Stimulated activated naive CD8-positive, alpha-beta T cell treated with anti-CD3 and anti-CD28 coated beads, Interleukin-15, Interleukin-2, amounts not matched to agents 100 ng/mL and 50 ng/mL, for 24 hours (primary cell): ENCODE measurements around the gene NUDT22.
"Not testable (repeated sequence)": the region's sequence is repeated elsewhere in the genome, so short reads cannot be mapped to it uniquely, and the experiment has no call there.

Source experiments
- H3K27ac Mint-ChIP-seq: one replicate; pipeline ENCODE4 v1.8.0; 2021; ENCODE audit warnings: mild to moderate bottlenecking, mixed read lengths
- H3K27me3 Mint-ChIP-seq: one replicate; pipeline ENCODE4 v1.8.0; 2021; ENCODE audit warnings: mixed read lengths
- H3K36me3 Mint-ChIP-seq: one replicate; pipeline ENCODE4 v1.8.0; 2021; ENCODE audit warnings: low read depth, mixed read lengths
- H3K4me1 Mint-ChIP-seq: one replicate; pipeline ENCODE4 v1.8.0; 2021; ENCODE audit warnings: low read depth, mixed read lengths
- H3K4me3 Mint-ChIP-seq: one replicate; pipeline ENCODE4 v1.8.0; 2021; ENCODE audit warnings: mild to moderate bottlenecking, mixed read lengths
- H3K9me3 Mint-ChIP-seq: one replicate; pipeline ENCODE4 v1.8.0; 2021; ENCODE audit warnings: mixed read lengths

Gene NUDT22

GRCh38 chr11:64240435-64241240 lies 14.6 kb downstream of the NUDT22 start, which contains the start of gene FKBP2:
TSS of gene FKBP2 (plus strand) at chr11:64241095. CDS start at chr11:64242388, 1,293 bp downstream.
- H3K27ac Mint-ChIP-seq: peak within 1 kb of the TSS; percentile 97
- peaks cover 13% of the 10 kb centered on the region for H3K36me3 Mint-ChIP-seq
- H3K9me3 Mint-ChIP-seq: no peaks in the 10 kb centered on the region
- H3K27me3 Mint-ChIP-seq: no peaks in the 10 kb centered on the region
- peaks cover 34% of the 10 kb centered on the region for H3K4me1 Mint-ChIP-seq
- peak within 1 kb of the TSS; percentile 93 for H3K4me3 Mint-ChIP-seq

GRCh38 chr11:64241241-64241490 lies 15.1 kb downstream of the NUDT22 start:
- peak overlapping the region; percentile 93 for H3K4me3 Mint-ChIP-seq
- no peaks in the 10 kb centered on the region for H3K27me3 Mint-ChIP-seq
- peak overlapping the region; percentile 97 for H3K27ac Mint-ChIP-seq
- H3K36me3 Mint-ChIP-seq: peaks cover 13% of the 10 kb centered on the region
- peaks cover 34% of the 10 kb centered on the region for H3K4me1 Mint-ChIP-seq
- no peaks in the 10 kb centered on the region for H3K9me3 Mint-ChIP-seq

GRCh38 chr11:64241491-64242374 lies 15.7 kb downstream of the NUDT22 start:
- no peaks in the 10 kb centered on the region for H3K9me3 Mint-ChIP-seq
- peak overlapping the region; percentile 93 for H3K4me3 Mint-ChIP-seq
- H3K27me3 Mint-ChIP-seq: no peaks in the 10 kb centered on the region
- peaks cover 13% of the 10 kb centered on the region for H3K36me3 Mint-ChIP-seq
- peak overlapping the region; percentile 87 for H3K27ac Mint-ChIP-seq
- H3K4me1 Mint-ChIP-seq: peaks cover 34% of the 10 kb centered on the region

DNA sequence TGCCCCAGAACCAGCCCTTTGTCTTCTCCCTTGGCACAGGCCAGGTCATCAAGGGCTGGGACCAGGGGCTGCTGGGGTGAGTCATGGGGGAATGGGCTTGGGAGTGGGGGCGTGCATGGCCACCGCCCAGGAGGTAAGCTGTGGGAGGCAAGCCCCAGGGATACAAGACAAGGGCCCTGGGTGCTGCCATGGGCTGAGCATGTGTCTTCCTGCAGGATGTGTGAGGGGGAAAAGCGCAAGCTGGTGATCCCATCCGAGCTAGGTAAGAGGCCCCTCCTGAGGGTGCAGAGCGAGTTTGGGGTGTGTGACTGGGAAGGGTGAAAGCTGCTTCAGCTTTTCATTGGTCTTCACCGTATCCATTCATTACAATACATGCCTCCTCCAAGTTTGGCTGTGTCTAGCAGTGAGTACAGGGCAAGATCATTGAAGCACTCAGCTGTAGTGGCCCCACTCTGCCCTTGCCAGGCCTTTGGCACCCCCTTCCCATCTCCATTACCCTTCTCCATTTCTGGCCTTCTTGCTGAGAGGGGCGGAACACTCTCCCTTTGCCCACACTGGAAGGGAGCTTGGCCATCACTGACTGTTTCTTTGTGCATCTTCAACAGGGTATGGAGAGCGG lies 17.3 kb downstream of the NUDT22 start:
- Mint-ChIP-seq H3K9me3 (no peaks in the 10 kb centered on the region), H3K36me3 (peaks cover 13% of the 10 kb centered on the region), H3K27me3 (no peaks in the 10 kb centered on the region), H3K27ac (peak overlapping the region; percentile 70), H3K4me1 (peaks cover 40% of the 10 kb centered on the region), H3K4me3 (peak overlapping the region; percentile 58)

DNA sequence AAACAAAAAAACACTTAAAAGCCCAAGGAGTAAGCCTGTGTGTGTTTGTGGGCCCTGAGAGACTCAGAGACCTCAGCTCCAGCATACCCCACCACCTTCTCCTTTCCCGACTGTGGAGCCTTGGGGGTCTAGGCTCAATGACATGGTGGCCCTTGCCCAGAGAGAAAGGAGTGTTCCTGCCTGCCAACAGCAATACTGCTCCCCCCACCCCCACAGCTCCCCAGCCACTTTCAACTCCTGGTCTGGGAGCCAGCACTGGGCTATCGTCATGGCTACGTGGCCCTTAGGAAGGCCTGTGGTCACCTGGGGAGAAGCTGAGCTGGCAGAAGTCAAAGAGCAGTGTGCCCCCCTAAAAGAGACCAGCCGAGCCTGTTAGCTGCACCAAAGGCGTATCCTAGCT lies 18.0 kb downstream of the NUDT22 start:
- Mint-ChIP-seq H3K36me3 (peaks cover 13% of the 10 kb centered on the region), H3K27ac (peak overlapping the region; percentile 16)

DNA sequence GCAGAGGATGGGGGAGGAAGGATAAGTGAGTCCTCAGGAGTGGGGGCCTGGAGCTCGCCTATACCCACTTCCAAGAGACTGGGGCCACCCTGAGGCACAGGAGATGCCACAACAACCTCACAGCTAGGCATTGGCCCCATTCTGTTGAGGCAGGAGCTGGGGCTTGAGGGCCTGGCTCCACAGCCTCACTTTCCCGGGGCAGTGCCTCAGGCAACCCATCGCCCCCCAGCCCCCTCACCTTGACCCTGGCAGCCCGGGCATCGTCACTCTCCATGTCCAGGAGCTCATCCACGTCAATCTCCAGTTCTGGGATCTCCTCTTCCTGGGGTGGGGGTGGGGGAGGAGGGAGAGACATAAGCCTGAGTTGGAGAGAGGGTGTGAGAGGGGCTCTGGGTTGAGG lies 18.9 kb downstream of the NUDT22 start:
- Mint-ChIP-seq H3K4me1 (peaks cover 32% of the 10 kb centered on the region), H3K9me3 (no peaks in the 10 kb centered on the region), H3K36me3 (peaks cover 13% of the 10 kb centered on the region), H3K27ac (peak overlapping the region; percentile 95), H3K27me3 (no peaks in the 10 kb centered on the region), H3K4me3 (peak overlapping the region; percentile 94)

More for the DNA sequence above, 18.0 kb downstream of the NUDT22 start:
- Mint-ChIP-seq H3K4me3 (peak overlapping the region; percentile 58), H3K27me3 (no peaks in the 10 kb centered on the region), H3K9me3 (no peaks in the 10 kb centered on the region), H3K4me1 (peaks cover 36% of the 10 kb centered on the region)

- Mint-ChIP-seq H3K4me1 (peaks cover 30% of the 10 kb centered on the region), H3K27me3 (no peaks in the 10 kb centered on the region), H3K36me3 (peaks cover 13% of the 10 kb centered on the region), H3K4me3 (peak overlapping the region; percentile 94), H3K27ac (peak overlapping the region; percentile 95), H3K9me3 (no peaks in the 10 kb centered on the region)
Measured at GRCh38 chr11:64245401-64245796, 19.3 kb downstream of the NUDT22 start.

GRCh38 chr11:64245797-64246620 lies 19.9 kb downstream of the NUDT22 start:
- Mint-ChIP-seq H3K9me3 (no peaks in the 10 kb centered on the region), H3K27ac (peak overlapping the region; percentile 95), H3K4me3 (peak overlapping the region; percentile 94), H3K36me3 (peaks cover 13% of the 10 kb centered on the region), H3K4me1 (peaks cover 27% of the 10 kb centered on the region), H3K27me3 (no peaks in the 10 kb centered on the region)

DNA sequence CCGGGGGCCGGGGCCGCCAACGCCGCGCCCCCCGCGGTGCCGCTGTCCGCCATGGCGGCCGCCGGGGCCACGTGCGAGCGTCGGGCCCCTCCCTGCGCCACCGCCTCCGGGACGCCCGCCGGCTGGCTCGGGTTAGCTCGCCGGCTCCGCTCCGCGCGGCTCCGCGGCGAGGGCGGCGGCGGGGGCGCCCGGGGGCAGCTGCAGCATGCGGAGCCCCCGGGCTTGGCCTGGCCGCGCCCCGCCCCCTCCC lies 20.5 kb downstream of the NUDT22 start:
- not testable (repeated sequence) for H3K9me3 Mint-ChIP-seq, H3K27me3 Mint-ChIP-seq
- peak overlapping the region; percentile 86 for H3K4me3 Mint-ChIP-seq
- H3K4me1 Mint-ChIP-seq: peaks cover 27% of the 10 kb centered on the region
- H3K36me3 Mint-ChIP-seq: peaks cover 13% of the 10 kb centered on the region
- peak overlapping the region; percentile 65 for H3K27ac Mint-ChIP-seq

DNA sequence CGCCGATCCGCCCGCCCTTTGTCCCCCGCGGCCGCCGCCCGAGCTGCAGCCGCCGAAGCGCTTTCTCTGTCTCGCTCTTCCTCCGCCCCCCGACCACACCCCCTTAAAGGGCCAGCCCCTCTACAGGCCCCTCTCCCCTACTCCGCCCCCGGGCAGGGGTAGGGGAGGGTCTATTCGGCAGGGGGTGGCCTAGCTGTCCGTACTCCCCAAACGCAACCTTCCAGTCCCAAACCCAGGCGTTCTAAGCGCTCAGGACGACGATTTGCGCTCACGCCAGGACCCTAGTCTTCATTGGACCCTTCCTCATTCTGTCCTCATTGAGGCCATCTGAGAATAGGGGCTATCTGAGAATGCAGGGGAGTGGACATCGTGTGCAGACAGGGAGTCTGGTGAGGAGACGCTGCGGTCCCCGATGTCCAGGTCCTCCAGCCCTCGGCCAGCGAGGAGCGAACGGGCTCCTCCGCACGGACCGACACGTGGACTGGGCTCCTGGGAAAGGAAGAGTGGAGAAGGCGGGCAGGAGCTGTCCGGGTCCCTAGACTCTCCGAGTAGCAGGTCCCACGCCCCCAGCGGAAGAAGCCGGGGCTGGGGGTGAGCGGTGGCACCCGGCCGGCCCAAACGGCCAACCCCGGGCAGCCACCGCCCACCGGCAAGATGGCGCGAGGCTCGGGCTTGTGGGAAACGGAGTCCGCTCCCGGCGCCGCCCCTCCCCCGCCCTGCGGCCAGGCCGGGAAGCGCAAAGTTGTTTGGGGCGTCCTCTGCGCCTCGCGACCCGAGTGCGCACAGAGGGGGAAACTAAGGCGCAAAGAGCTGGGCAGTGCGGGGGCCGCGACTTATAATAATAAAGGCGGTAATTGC lies 21.0 kb downstream of the NUDT22 start, which contains the start of gene PPP1R14B:
TSS of gene PPP1R14B (minus strand) at position 73 of the 858 bp plus-strand sequence. CDS start 270 bp downstream, outside the sequence.
- Mint-ChIP-seq H3K27ac (peak within 1 kb of the TSS; percentile 95), H3K4me1 (peaks cover 32% of the 10 kb centered on the region), H3K27me3 (no peaks in the 10 kb centered on the region), H3K9me3 (no peaks in the 10 kb centered on the region), H3K36me3 (peaks cover 13% of the 10 kb centered on the region), H3K4me3 (peak within 1 kb of the TSS; percentile 94)

DNA sequence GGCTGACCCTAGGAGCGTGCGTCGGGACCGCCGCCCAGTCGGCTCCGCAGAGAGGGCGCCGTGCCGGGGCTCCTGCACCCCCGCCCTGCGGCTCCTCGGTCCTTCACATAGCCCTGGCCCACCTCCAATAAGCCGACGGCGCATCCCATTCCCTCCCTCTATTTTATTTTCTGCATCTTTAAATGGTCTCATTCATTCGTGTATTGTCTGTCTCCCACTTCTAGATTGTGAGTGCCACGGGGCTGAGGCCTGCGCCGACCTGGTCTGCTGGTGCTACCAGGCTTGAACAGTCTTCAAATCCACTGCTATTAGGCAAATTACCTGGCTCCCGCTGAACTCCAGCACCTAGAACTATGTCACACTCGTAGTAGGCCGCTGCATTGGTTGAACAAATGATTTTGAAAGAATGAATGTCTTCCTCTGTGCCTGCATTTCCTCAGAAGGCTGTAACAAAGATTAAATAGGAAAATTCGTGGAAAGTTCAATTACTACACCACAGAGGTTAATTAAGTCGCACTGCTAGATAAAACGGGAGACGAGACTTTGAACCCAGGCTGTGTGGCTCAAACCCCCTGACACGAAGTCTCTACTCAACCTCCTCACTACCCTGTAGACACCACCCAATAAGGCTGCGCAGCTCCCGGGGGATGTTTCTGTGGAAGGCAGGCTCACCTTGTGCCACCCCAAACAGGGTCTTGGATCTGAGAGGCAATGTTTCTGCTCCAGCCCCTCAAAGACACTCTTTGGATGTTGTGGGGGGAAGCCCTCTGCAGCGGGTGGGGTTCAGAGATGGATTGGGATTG lies 21.9 kb downstream of the NUDT22 start:
- Mint-ChIP-seq H3K36me3 (peaks cover 13% of the 10 kb centered on the region), H3K27me3 (no peaks in the 10 kb centered on the region), H3K9me3 (no peaks in the 10 kb centered on the region), H3K4me1 (peaks cover 31% of the 10 kb centered on the region), H3K27ac (peak overlapping the region; percentile 26), H3K4me3 (peak overlapping the region; percentile 70)

DNA sequence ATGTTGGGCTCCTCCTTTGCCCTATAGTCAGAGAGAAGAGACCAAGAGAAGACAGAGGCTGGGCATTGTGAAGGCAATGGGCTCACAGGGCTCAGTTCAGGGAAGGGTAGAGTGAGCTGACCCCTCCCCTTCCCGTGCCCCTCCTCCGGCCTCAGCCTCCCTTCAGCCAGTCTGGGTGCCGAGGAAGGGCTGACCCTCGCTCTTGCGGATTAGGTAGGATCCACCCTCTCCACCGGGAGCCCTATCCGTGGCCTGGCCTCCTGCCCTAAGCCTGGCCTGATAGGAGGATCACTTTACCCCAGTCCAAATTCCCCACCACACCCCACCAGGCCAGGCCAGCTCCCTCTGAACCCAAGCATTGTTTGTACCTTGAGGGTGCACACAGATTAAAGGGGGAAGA lies 22.5 kb downstream of the NUDT22 start:
- H3K4me1 Mint-ChIP-seq: peaks cover 24% of the 10 kb centered on the region
- H3K36me3 Mint-ChIP-seq: peaks cover 7% of the 10 kb centered on the region
- H3K4me3 Mint-ChIP-seq: no peak overlapping the region
- H3K27ac Mint-ChIP-seq: no peak overlapping the region
- no peaks in the 10 kb centered on the region for H3K9me3 Mint-ChIP-seq
- no peaks in the 10 kb centered on the region for H3K27me3 Mint-ChIP-seq

GRCh38 chr11:64249038-64249437 lies 23.0 kb downstream of the NUDT22 start:
- H3K36me3 Mint-ChIP-seq: peaks cover 2% of the 10 kb centered on the region
- H3K4me3 Mint-ChIP-seq: no peak overlapping the region
- H3K27ac Mint-ChIP-seq: no peak overlapping the region
- peaks cover 20% of the 10 kb centered on the region for H3K4me1 Mint-ChIP-seq
- no peaks in the 10 kb centered on the region for H3K9me3 Mint-ChIP-seq
- no peaks in the 10 kb centered on the region for H3K27me3 Mint-ChIP-seq
